A549 treated with AZD2906 at 1 μM for 4 hours (cell line): ENCODE results near the gene LAPTM4A. TPM values are rescaled to one million over a fixed set of nuclear protein-coding genes. Genes with fewer than 3 reads are reported as not detected.

ENCODE experiments used
- total RNA-seq: library from RNA; stranded (reverse); fragments of 200-300 nt; extraction: Qiagen RNA extraction; gene quantifications from 5 replicates; pipeline ENCODE4 v1.2.3, GENCODE V29; 2022

The LAPTM4A gene
- total RNA-seq, result 245 to 294 TPM (median 268 TPM) in 5 replicates

GRCh38 chr2:20051532-20052228, at the start of gene LAPTM4A:
TSS of gene LAPTM4A (minus strand) at chr2:20051628. CDS start at chr2:20051520, 108 bp downstream.

GRCh38 chr2:20012282-20013125, 38.9 kb downstream of the LAPTM4A start, which contains the start of gene MATN3:
TSS of gene MATN3 (minus strand) at chr2:20012668. CDS start at chr2:20012631, 37 bp downstream.

GRCh38 chr2:19989667-19990415, 61.6 kb downstream of the LAPTM4A start, which contains the start of gene WDR35:
TSS of gene WDR35 (minus strand) at chr2:19990105. CDS start at chr2:19990015, 90 bp downstream.

Other genes with a start within 250 kb of the LAPTM4A start
- gene TTC32, start 149.6 kb downstream of the LAPTM4A start, total RNA-seq, result 11.5 to 14.5 TPM (median 12.3 TPM) in 5 replicates
- gene WDR35, start 61.5 kb downstream of the LAPTM4A start, total RNA-seq, result 12.2 to 17.7 TPM (median 13.4 TPM) in 5 replicates
- gene MATN3, start 39.0 kb downstream of the LAPTM4A start, total RNA-seq, result 10.9 to 19.1 TPM (median 16.2 TPM) in 5 replicates
- gene SDC1, start 173.5 kb upstream of the LAPTM4A start, total RNA-seq, result 167 to 203 TPM (median 188 TPM) in 5 replicates